HG02885 (cell line): ENCODE results near the gene CDS2.

Source experiments
- ATAC-seq: cut with Tn5 transposase; IDR thresholded peaks from one replicate; pipeline ENCODE4 v1.9.1; 2021; ENCODE audit warnings: mild to moderate bottlenecking; ENCODE audit not compliant: unreplicated experiment, poor library complexity

Gene CDS2

DNA sequence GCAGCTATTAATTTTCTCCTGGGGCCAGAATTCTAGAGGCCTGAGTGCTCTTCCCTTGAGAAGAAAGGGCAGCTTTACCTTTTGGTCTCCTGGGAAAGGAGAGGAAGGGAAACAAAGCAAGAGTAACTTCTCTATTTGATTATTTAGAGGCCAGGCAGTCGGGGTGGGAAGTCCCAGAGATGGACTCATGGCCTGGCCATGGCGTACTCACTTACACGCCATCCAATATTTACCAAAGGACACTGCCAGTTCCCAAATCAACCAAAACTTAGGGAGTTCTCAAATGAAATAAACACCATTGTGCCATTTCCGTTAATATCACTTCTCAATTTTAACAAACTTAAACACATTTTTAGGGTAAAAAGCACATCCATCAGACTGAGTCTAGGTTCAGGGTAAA, 76.6 kb downstream of the CDS2 start:
- ATAC-seq, result no peak

- peak; percentile 94 for ATAC-seq
Observed at GRCh38 chr20:5205348-5206210, 78.8 kb downstream of the CDS2 start.

- ATAC-seq, result no peak
Observed at GRCh38 chr20:5207138-5207537, 80.3 kb downstream of the CDS2 start.

- ATAC-seq, result no peak
Observed at GRCh38 chr20:5211803-5212714, 85.3 kb downstream of the CDS2 start.

DNA sequence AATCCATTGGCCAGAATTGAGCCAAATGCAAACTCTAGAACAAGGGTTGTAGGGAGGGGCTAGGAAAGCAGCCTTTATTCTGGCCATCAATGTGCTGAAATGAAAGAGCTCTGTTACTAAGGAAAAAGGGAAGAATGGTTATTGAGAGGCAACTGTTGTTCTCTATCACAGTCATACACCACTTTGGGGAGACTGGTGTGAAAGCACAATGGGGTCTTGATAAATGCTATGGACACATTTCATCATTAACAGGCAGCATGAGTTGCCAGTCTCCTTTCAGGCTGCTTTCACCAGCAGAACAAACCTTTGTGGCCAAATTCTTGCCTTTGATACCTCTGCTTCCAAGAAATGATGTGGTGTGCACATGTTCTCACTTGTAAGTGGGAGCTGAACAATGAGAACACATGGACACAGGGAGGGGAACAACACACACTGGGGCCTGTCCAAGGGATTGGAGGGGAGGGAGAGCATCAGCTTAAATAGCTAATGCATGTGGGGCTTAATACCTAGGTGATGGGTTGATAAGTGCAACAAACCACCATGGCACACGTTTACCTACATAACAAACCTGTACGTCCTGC, 86.2 kb downstream of the CDS2 start:
- ATAC-seq, result no peak

DNA sequence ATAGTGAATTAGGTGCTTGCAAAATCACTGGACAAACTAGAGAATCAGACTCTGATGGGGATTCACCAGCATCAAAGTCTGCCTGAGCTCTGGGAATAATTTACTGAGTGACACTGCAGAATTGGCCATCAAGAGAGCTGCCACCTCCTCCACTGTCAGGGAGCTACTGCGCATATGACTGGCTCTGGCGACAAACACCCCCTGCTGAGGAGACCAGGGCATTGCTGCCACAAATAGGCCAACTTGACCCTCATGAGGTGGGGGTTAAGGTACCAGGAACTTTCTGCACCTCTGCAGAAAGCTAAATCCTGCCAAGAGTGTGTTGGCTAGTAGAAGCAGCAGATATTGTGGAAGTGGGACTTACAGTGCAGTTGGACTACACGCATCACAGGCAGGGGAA, 88.0 kb downstream of the CDS2 start:
- no peak for ATAC-seq

GRCh38 chr20:5215672-5216304, 89.0 kb downstream of the CDS2 start:
- ATAC-seq, result no peak

- ATAC-seq, result no peak
Observed at GRCh38 chr20:5216663-5217062, 89.9 kb downstream of the CDS2 start.

GRCh38 chr20:5217616-5218015, 90.8 kb downstream of the CDS2 start:
- no peak for ATAC-seq

- ATAC-seq, result no peak
Observed at GRCh38 chr20:5220321-5221060, 93.7 kb downstream of the CDS2 start.

DNA sequence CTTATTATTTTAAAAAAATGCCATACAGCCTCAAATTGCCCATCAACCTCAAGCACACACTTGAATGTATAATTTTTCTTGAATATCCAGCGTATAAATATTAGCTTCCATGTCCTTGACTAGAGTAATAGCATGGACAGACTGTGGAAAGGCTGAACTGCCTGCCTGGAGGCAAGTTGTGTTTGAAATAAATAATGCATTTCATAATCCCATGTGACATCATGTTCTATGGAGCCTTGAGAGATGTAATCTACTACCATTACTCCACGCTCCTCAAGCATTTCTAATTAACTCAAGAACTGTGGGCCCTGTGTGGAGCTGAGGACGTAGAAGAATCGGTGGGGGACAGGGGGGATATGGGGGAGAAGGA, 94.2 kb downstream of the CDS2 start:
- no peak for ATAC-seq

- ATAC-seq, result peak; percentile 63
Observed at GRCh38 chr20:5222919-5223634, 96.3 kb downstream of the CDS2 start.

DNA sequence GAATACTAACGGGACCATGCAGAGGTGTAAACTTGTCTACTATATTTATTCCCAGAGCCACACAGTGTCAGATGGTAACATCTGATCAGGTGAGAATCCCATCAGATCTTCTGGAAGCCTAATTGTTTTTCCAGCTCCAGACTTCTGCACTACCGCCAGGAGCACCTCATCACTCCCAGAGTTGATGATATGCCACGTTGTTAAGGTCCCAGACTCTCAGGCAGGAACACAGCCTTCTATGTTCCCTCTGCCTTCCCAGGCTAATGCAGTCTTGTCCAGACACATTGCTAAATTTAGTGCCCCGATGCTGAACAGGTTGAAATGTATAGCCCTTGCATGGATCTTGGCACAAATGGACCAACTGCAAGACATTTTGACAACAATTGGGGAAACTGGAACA, 103.7 kb downstream of the CDS2 start:
- no peak for ATAC-seq

GRCh38 chr20:5234158-5234557, 107.3 kb downstream of the CDS2 start:
- no peak for ATAC-seq

DNA sequence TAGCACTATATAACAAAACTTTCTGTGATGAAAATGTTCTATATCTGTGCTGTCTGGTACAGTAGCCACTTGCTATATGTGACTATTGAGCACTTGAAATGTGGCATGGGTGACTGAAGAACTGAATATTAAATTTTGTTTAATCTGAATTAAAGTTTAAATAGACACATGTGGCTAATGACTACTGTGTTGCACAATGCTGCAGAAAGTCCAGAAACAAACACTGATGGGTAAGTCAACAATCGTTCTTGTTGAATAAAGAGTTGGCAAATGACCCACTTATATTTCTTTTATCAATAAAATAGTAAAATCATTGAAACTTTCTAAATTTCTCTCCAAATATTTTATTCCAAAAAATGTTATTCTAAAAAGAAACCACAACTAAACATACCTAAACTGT, 108.2 kb downstream of the CDS2 start:
- no peak for ATAC-seq
